ENCODE results near the gene CUX1.

The CUX1 gene

DNA sequence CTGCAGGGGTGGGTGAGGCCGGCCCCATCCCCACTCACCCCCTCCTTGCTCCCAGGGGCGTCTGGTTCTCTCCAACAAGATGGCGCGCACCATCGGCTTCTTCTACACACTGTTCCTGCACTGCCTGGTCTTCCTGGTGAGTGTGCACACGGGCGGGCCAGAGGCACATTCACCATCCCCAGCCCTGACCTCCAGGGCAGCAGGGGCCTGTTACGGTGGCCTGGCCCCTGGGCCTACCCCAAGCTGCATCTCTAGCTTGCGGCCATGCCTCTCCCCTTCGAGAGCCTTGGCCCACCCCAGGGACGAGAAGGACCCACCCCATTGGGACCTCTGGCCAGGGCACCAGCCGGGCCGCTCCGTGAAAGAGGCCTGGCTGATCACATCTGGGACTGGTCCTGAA, 464.4 kb downstream of the CUX1 start:
- H3K36me3 ChIP-seq (ENCODE audit: control insufficient read depth in 2 of 2, insufficient read depth in 2 of 2, low read length in 2 of 2): no peaks in the 10 kb centered on the region
- H3K9ac ChIP-seq (ENCODE audit: low read length in 2 of 2): no peak overlapping the region
- no peak overlapping the region for H3K27ac ChIP-seq (ENCODE audit: low read length)
- peaks cover 8% of the 10 kb centered on the region for H3K4me1 ChIP-seq (ENCODE audit: control insufficient read depth, insufficient read depth, low read length)
- H3K9me3 ChIP-seq (ENCODE audit: control insufficient read depth in 2 of 2, low read length in 2 of 2): no peaks in the 10 kb centered on the region
- H3K4me3 ChIP-seq (ENCODE audit: low read length in 2 of 2): no peak overlapping the region
- no peaks in the 10 kb centered on the region for H3K27me3 ChIP-seq (ENCODE audit: control insufficient read depth in 1 of 2, insufficient read depth in 2 of 2, low read length in 2 of 2)

DNA sequence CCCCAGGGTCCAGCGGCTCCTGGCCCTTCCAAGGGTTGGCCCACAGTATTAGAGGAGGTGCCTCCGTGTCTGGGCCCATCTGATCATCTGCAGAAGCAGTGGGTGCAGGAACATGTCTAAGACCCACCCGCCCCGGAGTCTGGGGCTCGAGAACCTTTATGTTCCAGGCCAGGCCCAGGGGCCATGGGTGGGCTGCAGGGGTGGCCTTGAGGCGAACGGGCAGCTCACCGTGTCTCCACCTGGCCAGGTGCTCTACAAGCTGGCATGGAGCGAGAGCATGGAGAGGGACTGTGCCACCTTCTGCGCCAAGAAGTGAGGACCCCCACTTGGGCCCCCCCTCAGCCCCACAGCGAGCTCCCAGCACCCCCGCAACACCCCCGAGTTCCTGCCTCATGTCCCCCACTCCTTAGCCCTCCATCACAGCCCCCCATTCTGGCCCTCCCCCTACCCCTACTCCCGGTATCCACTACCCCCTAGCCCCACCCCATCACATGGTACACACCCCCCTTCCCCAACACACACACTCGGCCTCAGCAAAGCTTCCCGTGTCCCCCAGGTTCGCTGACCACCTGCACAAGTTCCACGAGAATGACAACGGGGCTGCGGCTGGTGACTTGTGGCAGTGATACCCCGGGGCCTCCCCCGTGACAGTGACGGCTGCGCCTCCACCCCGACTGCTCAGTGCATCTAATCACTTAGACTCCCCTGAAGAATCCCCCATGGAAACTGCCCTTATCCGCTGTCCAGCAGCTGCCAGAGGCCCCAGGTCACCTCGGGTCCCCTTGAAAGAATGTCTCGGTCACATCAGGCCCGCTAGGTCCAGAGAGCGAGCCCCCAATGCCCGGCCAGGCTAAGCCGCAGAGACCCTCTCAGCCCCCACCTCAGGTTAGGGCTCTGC, 465.3 kb downstream of the CUX1 start:
- Histone ChIP-seq H3K4me3 (ENCODE audit: low read length in 2 of 2) (no peak overlapping the region), H3K4me1 (ENCODE audit: control insufficient read depth, insufficient read depth, low read length) (peaks cover 15% of the 10 kb centered on the region), H3K27ac (ENCODE audit: low read length) (no peak overlapping the region), H3K9me3 (ENCODE audit: control insufficient read depth in 2 of 2, low read length in 2 of 2) (no peaks in the 10 kb centered on the region), H3K9ac (ENCODE audit: low read length in 2 of 2) (no peak overlapping the region), H3K36me3 (ENCODE audit: control insufficient read depth in 2 of 2, insufficient read depth in 2 of 2, low read length in 2 of 2) (no peaks in the 10 kb centered on the region), H3K27me3 (ENCODE audit: control insufficient read depth in 1 of 2, insufficient read depth in 2 of 2, low read length in 2 of 2) (no peaks in the 10 kb centered on the region)

DNA sequence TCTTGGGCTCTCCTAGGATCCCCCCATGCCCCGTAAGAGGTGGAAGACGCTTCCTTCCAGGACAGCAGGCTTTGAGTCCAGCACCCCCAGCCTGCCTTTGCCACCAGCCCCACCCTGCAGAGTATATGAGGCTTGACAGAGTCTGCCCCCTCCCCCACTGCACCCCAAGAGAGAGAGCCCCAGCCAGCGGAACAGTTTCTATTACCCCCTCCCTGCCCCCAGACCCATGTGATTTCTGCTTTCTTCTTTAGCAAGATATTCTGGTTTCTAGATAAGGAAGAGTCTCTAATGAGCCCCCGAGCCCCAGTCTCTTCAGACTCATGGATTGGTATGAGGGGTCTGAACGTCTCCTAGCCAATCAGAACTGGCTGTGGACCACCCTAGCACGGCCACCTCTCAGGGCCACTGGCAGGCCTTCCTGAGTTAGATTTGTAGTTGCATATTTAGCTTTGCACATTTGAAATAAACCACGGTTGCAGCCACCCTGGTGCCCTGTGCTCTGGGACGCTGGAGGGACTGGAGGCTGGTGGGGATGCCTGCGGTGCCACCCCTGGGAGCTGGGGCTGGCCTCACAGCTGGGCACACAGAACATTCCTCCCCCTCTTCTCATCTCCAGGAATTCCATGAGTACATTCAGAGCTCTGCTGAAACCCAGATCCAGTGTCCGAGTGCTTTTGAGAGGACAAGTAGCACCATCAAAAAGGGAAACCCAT, 466.2 kb downstream of the CUX1 start:
- no peak overlapping the region for H3K9ac ChIP-seq (ENCODE audit: low read length in 2 of 2)
- no peak overlapping the region for H3K4me3 ChIP-seq (ENCODE audit: low read length in 2 of 2)
- H3K27me3 ChIP-seq (ENCODE audit: control insufficient read depth in 1 of 2, insufficient read depth in 2 of 2, low read length in 2 of 2): no peaks in the 10 kb centered on the region
- peaks cover 21% of the 10 kb centered on the region for H3K4me1 ChIP-seq (ENCODE audit: control insufficient read depth, insufficient read depth, low read length)
- no peaks in the 10 kb centered on the region for H3K9me3 ChIP-seq (ENCODE audit: control insufficient read depth in 2 of 2, low read length in 2 of 2)
- no peak overlapping the region for H3K27ac ChIP-seq (ENCODE audit: low read length)
- H3K36me3 ChIP-seq (ENCODE audit: control insufficient read depth in 2 of 2, insufficient read depth in 2 of 2, low read length in 2 of 2): no peaks in the 10 kb centered on the region

DNA sequence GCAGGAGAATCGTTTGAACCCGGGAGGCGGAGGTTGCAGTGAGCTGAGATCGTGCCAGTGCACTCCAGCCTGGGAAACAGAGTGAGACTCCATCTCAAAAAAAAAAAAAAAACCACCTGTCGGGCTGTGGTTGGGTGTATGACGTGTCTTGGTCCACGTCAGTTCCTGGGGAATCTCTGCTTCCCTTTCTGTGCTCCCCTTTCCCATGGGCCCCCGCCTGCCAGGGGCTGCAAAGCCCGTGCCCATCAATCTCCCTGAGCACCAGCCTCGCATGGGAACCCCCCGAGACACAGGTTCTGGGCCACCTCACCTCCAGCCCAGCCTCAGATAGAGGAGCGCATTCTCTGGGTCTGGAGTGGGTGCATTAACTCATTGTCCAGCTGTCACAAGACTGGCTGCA, 467.0 kb downstream of the CUX1 start:
- Histone ChIP-seq H3K27me3 (ENCODE audit: control insufficient read depth in 1 of 2, insufficient read depth in 2 of 2, low read length in 2 of 2) (no peaks in the 10 kb centered on the region), H3K36me3 (ENCODE audit: control insufficient read depth in 2 of 2, insufficient read depth in 2 of 2, low read length in 2 of 2) (no peaks in the 10 kb centered on the region), H3K4me1 (ENCODE audit: control insufficient read depth, insufficient read depth, low read length) (peaks cover 21% of the 10 kb centered on the region), H3K9me3 (ENCODE audit: control insufficient read depth in 2 of 2, low read length in 2 of 2) (no peaks in the 10 kb centered on the region), H3K4me3 (ENCODE audit: low read length in 2 of 2) (no peak overlapping the region), H3K27ac (ENCODE audit: low read length) (no peak overlapping the region), H3K9ac (ENCODE audit: low read length in 2 of 2) (no peak overlapping the region)

DNA sequence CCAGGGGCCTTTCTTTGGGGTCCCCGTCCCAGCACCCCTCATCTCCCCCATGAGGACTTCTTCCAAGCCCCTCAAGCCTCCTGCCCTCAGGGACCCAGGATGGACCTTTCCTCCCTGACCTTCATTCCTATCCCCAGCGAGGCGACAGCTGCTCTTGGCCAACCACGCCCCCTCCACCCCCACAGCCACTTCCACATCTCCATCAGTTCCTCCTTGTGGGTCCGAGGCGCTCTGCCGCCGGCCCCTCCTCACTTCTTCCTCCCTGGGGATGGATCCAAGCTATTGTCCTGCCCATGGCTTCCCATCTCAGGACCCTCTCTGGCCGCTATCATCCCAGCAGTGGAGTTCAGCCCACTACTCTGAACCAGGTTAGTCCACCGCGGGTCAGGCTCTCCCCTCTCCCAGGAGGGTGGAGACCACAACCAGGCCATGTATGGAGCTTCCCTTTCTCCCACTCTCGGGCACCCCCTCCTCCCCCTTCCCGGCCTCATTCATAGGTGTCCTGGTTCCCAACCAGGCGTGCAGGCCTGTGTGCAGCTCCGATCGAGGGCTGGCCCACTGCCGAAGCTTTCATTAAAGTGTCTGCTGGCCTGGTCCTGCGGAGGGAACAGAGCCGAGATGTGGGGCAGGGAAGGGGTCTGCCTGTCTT, 467.6 kb downstream of the CUX1 start:
- Histone ChIP-seq H3K27ac (ENCODE audit: low read length) (no peak overlapping the region), H3K9ac (ENCODE audit: low read length in 2 of 2) (no peak overlapping the region), H3K4me1 (ENCODE audit: control insufficient read depth, insufficient read depth, low read length) (peaks cover 21% of the 10 kb centered on the region), H3K27me3 (ENCODE audit: control insufficient read depth in 1 of 2, insufficient read depth in 2 of 2, low read length in 2 of 2) (no peaks in the 10 kb centered on the region), H3K9me3 (ENCODE audit: control insufficient read depth in 2 of 2, low read length in 2 of 2) (no peaks in the 10 kb centered on the region), H3K36me3 (ENCODE audit: control insufficient read depth in 2 of 2, insufficient read depth in 2 of 2, low read length in 2 of 2) (no peaks in the 10 kb centered on the region), H3K4me3 (ENCODE audit: low read length in 2 of 2) (peak overlapping the region in 1 of 2 donors; percentile 8)

DNA sequence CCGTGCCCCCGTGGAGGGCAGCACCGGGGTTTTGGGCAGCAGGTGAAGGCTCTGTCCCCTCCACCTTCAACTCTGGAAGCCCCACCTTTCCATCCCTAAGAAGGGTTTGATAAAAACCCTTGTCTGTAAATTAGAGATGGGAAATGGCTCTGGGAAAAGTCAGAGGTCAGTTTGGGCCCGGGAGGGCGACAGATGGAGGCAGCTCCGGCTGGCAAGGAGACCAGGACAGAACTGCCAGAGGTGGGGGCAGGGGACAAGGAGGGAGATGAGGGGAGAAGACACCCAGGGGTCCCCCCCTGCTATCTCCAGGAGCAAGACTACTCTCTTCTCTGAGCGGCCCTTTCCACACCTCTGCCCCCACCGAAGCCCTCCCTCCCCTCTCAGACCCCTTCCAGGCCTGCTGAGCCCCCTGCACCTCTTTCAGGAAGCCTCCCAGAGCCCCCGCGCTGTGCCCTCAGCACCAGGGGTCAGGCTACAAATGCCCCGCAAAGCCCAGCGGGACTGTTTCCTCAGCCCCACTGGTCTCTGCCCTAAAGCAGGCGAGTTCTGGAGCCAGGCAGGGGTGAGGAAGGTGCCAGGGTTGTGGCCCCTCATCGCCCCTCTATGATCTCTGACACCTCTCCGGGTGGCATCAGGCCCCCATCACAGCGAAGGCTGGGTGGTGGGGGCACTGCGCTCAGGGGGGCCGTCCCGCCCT, 468.3 kb downstream of the CUX1 start:
- Histone ChIP-seq H3K36me3 (ENCODE audit: control insufficient read depth in 2 of 2, insufficient read depth in 2 of 2, low read length in 2 of 2) (no peaks in the 10 kb centered on the region), H3K9me3 (ENCODE audit: control insufficient read depth in 2 of 2, low read length in 2 of 2) (no peaks in the 10 kb centered on the region), H3K27me3 (ENCODE audit: control insufficient read depth in 1 of 2, insufficient read depth in 2 of 2, low read length in 2 of 2) (no peaks in the 10 kb centered on the region), H3K4me1 (ENCODE audit: control insufficient read depth, insufficient read depth, low read length) (peaks cover 21% of the 10 kb centered on the region), H3K27ac (ENCODE audit: low read length) (peak overlapping the region; percentile 62), H3K9ac (ENCODE audit: low read length in 2 of 2) (peak overlapping the region in 1 of 2 donors; percentile 62), H3K4me3 (ENCODE audit: low read length in 2 of 2) (peak overlapping the region in 1 of 2 donors; percentile 77)

DNA sequence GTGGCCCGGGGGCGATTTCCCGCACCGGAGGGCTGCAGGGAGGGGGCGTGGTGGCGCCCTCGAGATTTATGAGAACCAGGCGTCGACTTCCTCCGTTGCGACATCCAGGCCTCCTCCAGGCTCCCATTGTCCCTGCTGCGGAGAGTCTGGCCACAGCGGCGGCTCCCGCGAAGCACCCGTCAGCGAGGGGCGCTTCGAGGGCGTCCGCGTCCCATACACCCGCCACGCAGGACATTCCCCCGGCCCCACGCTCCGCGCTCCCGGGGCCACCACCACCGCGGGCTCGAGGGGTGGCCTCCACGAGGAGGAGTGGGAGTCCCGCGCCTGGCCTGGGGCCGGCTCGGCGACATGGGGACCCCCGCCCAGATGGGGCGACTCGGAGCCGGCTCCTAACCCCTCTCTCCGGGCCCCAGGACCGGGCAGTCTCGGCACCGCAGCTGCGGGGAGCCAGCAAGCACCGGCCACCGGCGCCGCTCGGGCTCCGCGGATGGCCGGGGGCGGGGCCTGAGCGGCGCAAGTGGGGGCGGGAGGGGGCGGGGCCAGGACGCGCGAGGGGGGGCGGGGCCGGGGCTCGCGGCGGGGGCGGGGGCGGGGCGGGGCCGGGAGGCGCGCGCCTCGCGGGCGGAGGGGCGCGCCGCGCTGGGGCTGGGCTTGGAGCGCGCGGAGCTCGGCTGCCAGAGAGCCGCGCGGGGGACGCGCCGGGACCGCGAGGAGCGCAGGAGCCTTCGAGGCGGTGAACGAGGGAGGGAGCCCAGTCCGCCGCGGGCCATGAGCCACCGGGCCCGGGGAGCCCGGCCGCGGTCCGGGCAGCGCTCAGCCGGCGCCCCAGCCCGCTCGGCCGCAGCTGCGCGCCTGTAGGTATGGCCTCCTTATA, 469.0 kb downstream of the CUX1 start, which contains the start of gene SH2B2:
SH2B2 (plus strand) TSS at position 632 of the 874 bp plus-strand sequence. CDS start 13,683 bp downstream, outside the sequence.
- Histone ChIP-seq H3K4me1 (ENCODE audit: control insufficient read depth, insufficient read depth, low read length) (peaks cover 21% of the 10 kb centered on the region), H3K9me3 (ENCODE audit: control insufficient read depth in 2 of 2, low read length in 2 of 2) (no peaks in the 10 kb centered on the region), H3K4me3 (ENCODE audit: low read length in 2 of 2) (peak within 1 kb of the TSS; percentile 77 to 79), H3K27ac (ENCODE audit: low read length) (peak within 1 kb of the TSS; percentile 62), H3K36me3 (ENCODE audit: control insufficient read depth in 2 of 2, insufficient read depth in 2 of 2, low read length in 2 of 2) (no peaks in the 10 kb centered on the region), H3K27me3 (ENCODE audit: control insufficient read depth in 1 of 2, insufficient read depth in 2 of 2, low read length in 2 of 2) (no peaks in the 10 kb centered on the region), H3K9ac (ENCODE audit: low read length in 2 of 2) (peak within 1 kb of the TSS; percentile 51 to 62)

DNA sequence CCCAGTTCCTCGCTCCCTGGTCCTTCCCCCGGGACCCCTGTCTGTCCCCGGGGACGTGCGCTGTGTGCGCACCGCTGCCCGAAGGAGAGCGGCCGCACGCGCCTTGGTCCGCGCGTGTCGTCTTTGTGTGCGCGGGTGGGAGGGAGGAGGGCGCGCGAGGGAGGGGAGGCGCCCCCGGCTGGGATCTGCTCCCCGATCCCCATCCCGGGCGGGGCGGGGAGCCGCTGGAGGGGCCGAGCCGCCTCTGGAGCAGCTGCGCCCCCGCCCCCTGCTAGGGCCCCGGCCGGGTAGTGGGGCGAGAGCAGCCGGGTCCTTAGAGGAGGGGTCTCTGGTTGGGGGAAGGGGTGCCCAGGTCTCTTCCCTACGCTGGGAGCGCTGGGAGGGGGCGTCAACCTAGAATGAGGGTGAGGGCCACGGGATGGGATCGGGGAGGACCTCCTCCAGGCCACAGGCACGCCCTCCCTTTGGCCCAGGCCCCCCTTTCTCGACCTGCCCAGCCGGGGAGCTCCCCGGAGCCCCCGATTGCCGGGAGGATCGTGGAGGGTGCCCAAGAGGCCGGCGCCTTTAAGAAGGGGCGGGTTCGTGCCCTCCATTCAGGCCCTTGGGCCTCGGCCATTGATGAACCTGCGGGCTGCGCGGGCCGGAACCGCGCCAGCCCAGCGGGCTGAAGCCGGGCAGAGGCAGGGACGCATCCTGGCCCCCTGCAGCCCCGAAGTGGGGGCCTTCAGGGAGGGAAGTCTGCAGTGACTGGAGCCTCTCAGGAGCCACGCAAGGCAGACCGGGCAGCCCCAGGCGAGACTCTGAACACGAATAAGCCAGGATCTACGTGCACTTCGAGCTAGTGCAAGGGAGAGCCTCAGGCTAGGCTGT, 469.9 kb downstream of the CUX1 start:
- peaks cover 21% of the 10 kb centered on the region for H3K4me1 ChIP-seq (ENCODE audit: control insufficient read depth, insufficient read depth, low read length)
- H3K27ac ChIP-seq (ENCODE audit: low read length): no peak overlapping the region
- H3K27me3 ChIP-seq (ENCODE audit: control insufficient read depth in 1 of 2, insufficient read depth in 2 of 2, low read length in 2 of 2): no peaks in the 10 kb centered on the region
- H3K36me3 ChIP-seq (ENCODE audit: control insufficient read depth in 2 of 2, insufficient read depth in 2 of 2, low read length in 2 of 2): no peaks in the 10 kb centered on the region
- H3K9me3 ChIP-seq (ENCODE audit: control insufficient read depth in 2 of 2, low read length in 2 of 2): no peaks in the 10 kb centered on the region
- H3K9ac ChIP-seq (ENCODE audit: low read length in 2 of 2): peak overlapping the region; percentile 51 to 62
- peak overlapping the region; percentile 77 to 79 for H3K4me3 ChIP-seq (ENCODE audit: low read length in 2 of 2)

DNA sequence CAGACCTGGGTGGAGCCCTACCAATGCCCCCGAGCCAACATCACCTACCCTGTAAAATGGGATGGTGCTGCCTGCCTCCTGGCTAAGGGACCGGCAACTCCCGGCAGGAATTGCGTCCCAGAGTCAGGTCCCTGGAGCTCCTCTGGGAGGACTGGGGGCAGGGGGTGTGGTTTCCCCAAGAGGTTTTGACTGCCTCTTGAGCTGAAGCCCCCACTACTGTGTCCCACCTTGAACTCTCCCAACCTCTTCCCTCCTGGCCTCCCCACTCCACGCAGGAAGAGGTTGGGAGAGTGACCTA, 470.5 kb downstream of the CUX1 start:
- Histone ChIP-seq H3K4me1 (ENCODE audit: control insufficient read depth, insufficient read depth, low read length) (peaks cover 21% of the 10 kb centered on the region), H3K9ac (ENCODE audit: low read length in 2 of 2) (peak overlapping the region; percentile 42 to 62), H3K27ac (ENCODE audit: low read length) (no peak overlapping the region), H3K36me3 (ENCODE audit: control insufficient read depth in 2 of 2, insufficient read depth in 2 of 2, low read length in 2 of 2) (no peaks in the 10 kb centered on the region), H3K9me3 (ENCODE audit: control insufficient read depth in 2 of 2, low read length in 2 of 2) (no peaks in the 10 kb centered on the region), H3K4me3 (ENCODE audit: low read length in 2 of 2) (peak overlapping the region; percentile 77 to 79), H3K27me3 (ENCODE audit: control insufficient read depth in 1 of 2, insufficient read depth in 2 of 2, low read length in 2 of 2) (no peaks in the 10 kb centered on the region)
